ENCODE results near the gene GABRQ.

The GABRQ gene

GRCh38 chrX:152637649-152638442 is at the start of gene GABRQ:
GABRQ (plus strand) TSS chrX:152637895; CDS start chrX:152638203, 308 bp downstream.
- H3K4me1 ChIP-seq (ENCODE audit: control insufficient read depth in 1 of 2, insufficient read depth in 2 of 2, low read length in 2 of 2) = no peaks in the 10 kb centered on the region
- H3K27ac ChIP-seq (ENCODE audit: low read depth, low read length) = no peak within 1 kb of the TSS
- no peaks in the 10 kb centered on the region for H3K36me3 ChIP-seq (ENCODE audit: control insufficient read depth in 1 of 2, insufficient read depth in 2 of 2, low read length in 2 of 2)
- H3K27me3 ChIP-seq (ENCODE audit: control insufficient read depth in 1 of 2, insufficient read depth in 2 of 2, low read length in 2 of 2) = peaks cover 7 to 14% of the 10 kb centered on the region in 2 donors
- no peak within 1 kb of the TSS for H3K9ac ChIP-seq (ENCODE audit: low read depth in 1 of 2, low read length in 2 of 2)
- H3K9me3 ChIP-seq (ENCODE audit: control insufficient read depth in 1 of 2, low read length in 2 of 2) = no peaks in the 10 kb centered on the region
- no peak within 1 kb of the TSS for H3K4me3 ChIP-seq (ENCODE audit: low read depth in 1 of 2, low read length in 2 of 2)

GRCh38 chrX:152588206-152588605 is 49.5 kb upstream of the GABRQ start:
- Histone ChIP-seq H3K9ac (ENCODE audit: low read depth in 1 of 2, low read length in 2 of 2) (no peak overlapping the region), H3K9me3 (ENCODE audit: control insufficient read depth in 1 of 2, low read length in 2 of 2) (no peaks in the 10 kb centered on the region), H3K36me3 (ENCODE audit: control insufficient read depth in 1 of 2, insufficient read depth in 2 of 2, low read length in 2 of 2) (no peaks in the 10 kb centered on the region), H3K27ac (ENCODE audit: low read depth, low read length) (no peak overlapping the region), H3K4me1 (ENCODE audit: control insufficient read depth in 1 of 2, insufficient read depth in 2 of 2, low read length in 2 of 2) (no peaks in the 10 kb centered on the region), H3K4me3 (ENCODE audit: low read depth in 1 of 2, low read length in 2 of 2) (no peak overlapping the region), H3K27me3 (ENCODE audit: control insufficient read depth in 1 of 2, insufficient read depth in 2 of 2, low read length in 2 of 2) (no peaks in the 10 kb centered on the region)

GRCh38 chrX:152600853-152601633 is 36.7 kb upstream of the GABRQ start:
- Histone ChIP-seq H3K4me3 (ENCODE audit: low read depth in 1 of 2, low read length in 2 of 2) (no peak overlapping the region), H3K9me3 (ENCODE audit: control insufficient read depth in 1 of 2, low read length in 2 of 2) (no peaks in the 10 kb centered on the region), H3K36me3 (ENCODE audit: control insufficient read depth in 1 of 2, insufficient read depth in 2 of 2, low read length in 2 of 2) (no peaks in the 10 kb centered on the region), H3K9ac (ENCODE audit: low read depth in 1 of 2, low read length in 2 of 2) (no peak overlapping the region), H3K27me3 (ENCODE audit: control insufficient read depth in 1 of 2, insufficient read depth in 2 of 2, low read length in 2 of 2) (no peaks in the 10 kb centered on the region), H3K4me1 (ENCODE audit: control insufficient read depth in 1 of 2, insufficient read depth in 2 of 2, low read length in 2 of 2) (no peaks in the 10 kb centered on the region), H3K27ac (ENCODE audit: low read depth, low read length) (no peak overlapping the region)

GRCh38 chrX:152601848-152602616 is 35.7 kb upstream of the GABRQ start:
- Histone ChIP-seq H3K9me3 (ENCODE audit: control insufficient read depth in 1 of 2, low read length in 2 of 2) (no peaks in the 10 kb centered on the region), H3K27ac (ENCODE audit: low read depth, low read length) (no peak overlapping the region), H3K4me3 (ENCODE audit: low read depth in 1 of 2, low read length in 2 of 2) (no peak overlapping the region), H3K9ac (ENCODE audit: low read depth in 1 of 2, low read length in 2 of 2) (no peak overlapping the region), H3K36me3 (ENCODE audit: control insufficient read depth in 1 of 2, insufficient read depth in 2 of 2, low read length in 2 of 2) (no peaks in the 10 kb centered on the region), H3K4me1 (ENCODE audit: control insufficient read depth in 1 of 2, insufficient read depth in 2 of 2, low read length in 2 of 2) (no peaks in the 10 kb centered on the region), H3K27me3 (ENCODE audit: control insufficient read depth in 1 of 2, insufficient read depth in 2 of 2, low read length in 2 of 2) (no peaks in the 10 kb centered on the region)

GRCh38 chrX:152614791-152615190 is 22.9 kb upstream of the GABRQ start:
- no peak overlapping the region for H3K27ac ChIP-seq (ENCODE audit: low read depth, low read length)
- H3K9ac ChIP-seq (ENCODE audit: low read depth in 1 of 2, low read length in 2 of 2) = no peak overlapping the region
- H3K4me3 ChIP-seq (ENCODE audit: low read depth in 1 of 2, low read length in 2 of 2) = no peak overlapping the region
- H3K36me3 ChIP-seq (ENCODE audit: control insufficient read depth in 1 of 2, insufficient read depth in 2 of 2, low read length in 2 of 2) = no peaks in the 10 kb centered on the region
- H3K9me3 ChIP-seq (ENCODE audit: control insufficient read depth in 1 of 2, low read length in 2 of 2) = no peaks in the 10 kb centered on the region
- H3K4me1 ChIP-seq (ENCODE audit: control insufficient read depth in 1 of 2, insufficient read depth in 2 of 2, low read length in 2 of 2) = no peaks in the 10 kb centered on the region
- H3K27me3 ChIP-seq (ENCODE audit: control insufficient read depth in 1 of 2, insufficient read depth in 2 of 2, low read length in 2 of 2) = no peaks in the 10 kb centered on the region

GRCh38 chrX:152619897-152620296 is 17.8 kb upstream of the GABRQ start:
- H3K4me1 ChIP-seq (ENCODE audit: control insufficient read depth in 1 of 2, insufficient read depth in 2 of 2, low read length in 2 of 2) = no peaks in the 10 kb centered on the region
- H3K36me3 ChIP-seq (ENCODE audit: control insufficient read depth in 1 of 2, insufficient read depth in 2 of 2, low read length in 2 of 2) = no peaks in the 10 kb centered on the region
- H3K27ac ChIP-seq (ENCODE audit: low read depth, low read length) = no peak overlapping the region
- H3K4me3 ChIP-seq (ENCODE audit: low read depth in 1 of 2, low read length in 2 of 2) = no peak overlapping the region
- no peaks in the 10 kb centered on the region for H3K9me3 ChIP-seq (ENCODE audit: control insufficient read depth in 1 of 2, low read length in 2 of 2)
- no peak overlapping the region for H3K9ac ChIP-seq (ENCODE audit: low read depth in 1 of 2, low read length in 2 of 2)
- H3K27me3 ChIP-seq (ENCODE audit: control insufficient read depth in 1 of 2, insufficient read depth in 2 of 2, low read length in 2 of 2) = no peaks in the 10 kb centered on the region

GRCh38 chrX:152632445-152633097 is 5.1 kb upstream of the GABRQ start:
- Histone ChIP-seq H3K36me3 (ENCODE audit: control insufficient read depth in 1 of 2, insufficient read depth in 2 of 2, low read length in 2 of 2) (no peaks in the 10 kb centered on the region), H3K4me1 (ENCODE audit: control insufficient read depth in 1 of 2, insufficient read depth in 2 of 2, low read length in 2 of 2) (no peaks in the 10 kb centered on the region), H3K27ac (ENCODE audit: low read depth, low read length) (no peak overlapping the region), H3K27me3 (ENCODE audit: control insufficient read depth in 1 of 2, insufficient read depth in 2 of 2, low read length in 2 of 2) (peaks cover 0 to 8% of the 10 kb centered on the region in 2 donors), H3K9ac (ENCODE audit: low read depth in 1 of 2, low read length in 2 of 2) (no peak overlapping the region), H3K4me3 (ENCODE audit: low read depth in 1 of 2, low read length in 2 of 2) (no peak overlapping the region), H3K9me3 (ENCODE audit: control insufficient read depth in 1 of 2, low read length in 2 of 2) (no peaks in the 10 kb centered on the region)

- H3K9ac ChIP-seq (ENCODE audit: low read depth in 1 of 2, low read length in 2 of 2) = no peak overlapping the region
- peaks cover 7 to 14% of the 10 kb centered on the region in 2 donors for H3K27me3 ChIP-seq (ENCODE audit: control insufficient read depth in 1 of 2, insufficient read depth in 2 of 2, low read length in 2 of 2)
- no peak overlapping the region for H3K4me3 ChIP-seq (ENCODE audit: low read depth in 1 of 2, low read length in 2 of 2)
Measured at GRCh38 chrX:152635941-152636340, 1.8 kb upstream of the GABRQ start.

GRCh38 chrX:152638443-152638904 is 779 bp downstream of the GABRQ start:
- Histone ChIP-seq H3K9me3 (ENCODE audit: control insufficient read depth in 1 of 2, low read length in 2 of 2) (no peaks in the 10 kb centered on the region), H3K9ac (ENCODE audit: low read depth in 1 of 2, low read length in 2 of 2) (no peak overlapping the region), H3K4me1 (ENCODE audit: control insufficient read depth in 1 of 2, insufficient read depth in 2 of 2, low read length in 2 of 2) (no peaks in the 10 kb centered on the region), H3K4me3 (ENCODE audit: low read depth in 1 of 2, low read length in 2 of 2) (no peak overlapping the region), H3K36me3 (ENCODE audit: control insufficient read depth in 1 of 2, insufficient read depth in 2 of 2, low read length in 2 of 2) (no peaks in the 10 kb centered on the region), H3K27ac (ENCODE audit: low read depth, low read length) (no peak overlapping the region), H3K27me3 (ENCODE audit: control insufficient read depth in 1 of 2, insufficient read depth in 2 of 2, low read length in 2 of 2) (peaks cover 7 to 14% of the 10 kb centered on the region in 2 donors)

More at GRCh38 chrX:152635941-152636340, 1.8 kb upstream of the GABRQ start:
- no peak overlapping the region for H3K27ac ChIP-seq (ENCODE audit: low read depth, low read length)
- no peaks in the 10 kb centered on the region for H3K36me3 ChIP-seq (ENCODE audit: control insufficient read depth in 1 of 2, insufficient read depth in 2 of 2, low read length in 2 of 2)
- no peaks in the 10 kb centered on the region for H3K4me1 ChIP-seq (ENCODE audit: control insufficient read depth in 1 of 2, insufficient read depth in 2 of 2, low read length in 2 of 2)
- no peaks in the 10 kb centered on the region for H3K9me3 ChIP-seq (ENCODE audit: control insufficient read depth in 1 of 2, low read length in 2 of 2)
